Activated T-helper 1 cell treated with anti-CD3 and anti-CD28 coated beads, Interleukin-2, amount 50 U/mL, for 16 hours (primary cell): ENCODE data around the gene ALX1.

Experiments
- DNase-seq, 2 donors: peaks; one replicate each; pipeline ENCODE4 v3.0.0-alpha.2; 2020; ENCODE audit warnings: low read depth in 1 of 2, low spot score in 1 of 2

Gene ALX1

GRCh38 chr12:85280165-85280983 lies at the start of gene ALX1:
Gene ALX1 (plus strand): TSS chr12:85280220. CDS start chr12:85280262, 42 bp downstream.
- no peak for DNase-seq

- no peak for DNase-seq
Measured at GRCh38 chr12:85237327-85237726, 42.7 kb upstream of the ALX1 start.

GRCh38 chr12:85244561-85244960 lies 35.5 kb upstream of the ALX1 start:
- no peak for DNase-seq

GRCh38 chr12:85253853-85254252 lies 26.2 kb upstream of the ALX1 start:
- DNase-seq, result no peak

GRCh38 chr12:85257671-85258070 lies 22.3 kb upstream of the ALX1 start:
- no peak for DNase-seq

GRCh38 chr12:85260447-85260846 lies 19.6 kb upstream of the ALX1 start:
- DNase-seq, result no peak

- DNase-seq, result no peak
Measured at GRCh38 chr12:85260896-85261295, 19.1 kb upstream of the ALX1 start.

- no peak for DNase-seq
Measured at GRCh38 chr12:85266356-85266755, 13.7 kb upstream of the ALX1 start.

- no peak for DNase-seq
Measured at GRCh38 chr12:85273381-85274314, 6.4 kb upstream of the ALX1 start.

GRCh38 chr12:85274315-85274651 lies 5.7 kb upstream of the ALX1 start:
- DNase-seq, result no peak

GRCh38 chr12:85275374-85275773 lies 4.6 kb upstream of the ALX1 start:
- no peak for DNase-seq

GRCh38 chr12:85277191-85277590 lies 2.8 kb upstream of the ALX1 start:
- no peak for DNase-seq

GRCh38 chr12:85277900-85278597 lies 2.0 kb upstream of the ALX1 start:
- DNase-seq, result no peak

- no peak for DNase-seq
Measured at GRCh38 chr12:85278598-85279448, 1.2 kb upstream of the ALX1 start.

GRCh38 chr12:85279449-85280164 lies 413 bp upstream of the ALX1 start:
- no peak for DNase-seq

GRCh38 chr12:85280984-85281630 lies 1.1 kb downstream of the ALX1 start:
- DNase-seq, result no peak

GRCh38 chr12:85281636-85282312 lies 1.8 kb downstream of the ALX1 start:
- no peak for DNase-seq

- no peak for DNase-seq
Measured at GRCh38 chr12:85283560-85283959, 3.5 kb downstream of the ALX1 start.

- no peak for DNase-seq
Measured at GRCh38 chr12:85296362-85296761, 16.3 kb downstream of the ALX1 start.
